ENCODE measurements around the gene IMP4. TPM values are rescaled to one million over a fixed set of nuclear protein-coding genes. Genes with fewer than 3 reads are reported as not detected.

IMP4 gene
- total and polyA plus RNA-seq, 4 experiments from 2014 or later = 72.6 to 96.7 (median 83.4) TPM

DNA sequence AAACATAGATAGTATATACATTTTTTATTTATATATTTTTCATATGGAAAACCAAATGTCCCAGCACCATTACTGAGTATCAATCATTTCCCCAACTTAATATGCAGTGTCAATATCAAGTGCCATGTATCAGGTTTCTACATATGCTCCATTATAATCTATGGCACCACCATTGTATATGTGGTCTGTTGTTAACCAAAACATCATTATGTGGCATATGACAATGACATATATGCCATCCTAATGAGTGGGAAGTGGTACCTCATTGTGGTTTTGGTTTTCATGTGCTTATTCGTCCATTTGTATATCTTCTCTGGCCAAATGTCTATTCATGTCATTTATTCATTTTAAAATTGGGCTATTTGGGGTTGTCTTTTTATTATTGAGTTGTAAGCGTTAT, 22.4 kb downstream of the IMP4 start:
- H3K4me1 Mint-ChIP-seq = peaks cover 4 to 7% (median 5%) of the 10 kb centered on the region in 4 donors
- H3K4me1 ChIP-seq (ENCODE audit: insufficient read depth, low read length) = peaks cover 12% of the 10 kb centered on the region
- H3K9me3 ChIP-seq (ENCODE audit: control insufficient read depth in 1 of 2, low read length in 2 of 2) = no peaks in the 10 kb centered on the region
- POLR2A ChIA-PET (ENCODE audit: partially characterized antibody) = no interaction called here
- no peak overlapping the region for H3K27ac Mint-ChIP-seq
- no peak overlapping the region for H3K27ac ChIP-seq (ENCODE audit: low read depth, low read length)
- H3K4me3 ChIP-seq (ENCODE audit: low read length in 2 of 2) = no peak overlapping the region
- H3K36me3 ChIP-seq (ENCODE audit: insufficient read depth, low read length) = no peaks in the 10 kb centered on the region
- no peaks in the 10 kb centered on the region for H3K36me3 Mint-ChIP-seq
- no peak for DNase-seq
- CTCF ChIA-PET (ENCODE audit: partially characterized antibody) = no interaction called here
- H3K4me3 Mint-ChIP-seq = no peak overlapping the region
- H3K27me3 ChIP-seq (ENCODE audit: insufficient read depth, low read length) = no peaks in the 10 kb centered on the region
- no peaks in the 10 kb centered on the region for H3K27me3 Mint-ChIP-seq
- intact Hi-C loops (cut with micrococcal nuclease) = no loop called here
- peaks cover 0 to 2% (median 0%) of the 10 kb centered on the region in 8 donors for H3K9me3 Mint-ChIP-seq

DNA sequence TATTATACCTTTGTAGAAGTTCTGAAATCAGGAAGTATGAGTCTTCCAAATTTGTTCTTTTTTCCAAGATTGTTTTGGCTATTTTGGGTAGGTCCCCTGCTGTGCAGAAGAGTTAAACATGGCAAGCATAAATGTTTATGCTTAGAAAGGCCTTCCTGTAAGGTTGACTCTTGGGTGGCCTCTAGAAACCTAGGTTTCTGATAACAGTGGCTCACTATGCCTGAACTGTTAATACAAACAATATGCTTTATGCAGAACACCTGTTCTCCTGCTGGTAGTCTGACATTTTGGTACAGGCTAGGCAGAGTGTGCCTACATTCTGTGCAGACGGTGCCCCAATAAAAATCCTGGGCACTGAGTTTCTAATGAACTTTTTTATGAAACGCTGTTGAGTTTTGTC, 23.3 kb downstream of the IMP4 start:
- intact Hi-C loops (cut with micrococcal nuclease) = no loop called here
- Mint-ChIP-seq H3K4me1 (peaks cover 13 to 16% (median 14%) of the 10 kb centered on the region in 4 donors), H3K9me3 (peaks cover 0 to 2% (median 0%) of the 10 kb centered on the region in 8 donors), H3K36me3 (peaks cover 0 to 3% of the 10 kb centered on the region in 2 donors), H3K4me3 (no peak overlapping the region), H3K27me3 (no peaks in the 10 kb centered on the region), H3K27ac (no peak overlapping the region)
- Histone ChIP-seq H3K4me1 (ENCODE audit: insufficient read depth, low read length) (peaks cover 21% of the 10 kb centered on the region), H3K36me3 (ENCODE audit: insufficient read depth, low read length) (no peaks in the 10 kb centered on the region), H3K27me3 (ENCODE audit: insufficient read depth, low read length) (no peaks in the 10 kb centered on the region), H3K27ac (ENCODE audit: low read depth, low read length) (no peak overlapping the region), H3K9me3 (ENCODE audit: control insufficient read depth in 1 of 2, low read length in 2 of 2) (no peaks in the 10 kb centered on the region), H3K4me3 (ENCODE audit: low read length in 2 of 2) (no peak overlapping the region)
- DNase-seq = no peak
- ChIA-PET CTCF (ENCODE audit: partially characterized antibody) (interaction anchor here (0.8 kb wide), 1 partner anchor 19 kb away, joined by 3 read pairs; no protein-coding TSS in a partner anchor), POLR2A (ENCODE audit: partially characterized antibody) (interaction anchor here (5.9 kb wide), 1 partner anchor 23 kb away, joined by 89 read pairs; the partner anchor contains the start of gene IMP4)

DNA sequence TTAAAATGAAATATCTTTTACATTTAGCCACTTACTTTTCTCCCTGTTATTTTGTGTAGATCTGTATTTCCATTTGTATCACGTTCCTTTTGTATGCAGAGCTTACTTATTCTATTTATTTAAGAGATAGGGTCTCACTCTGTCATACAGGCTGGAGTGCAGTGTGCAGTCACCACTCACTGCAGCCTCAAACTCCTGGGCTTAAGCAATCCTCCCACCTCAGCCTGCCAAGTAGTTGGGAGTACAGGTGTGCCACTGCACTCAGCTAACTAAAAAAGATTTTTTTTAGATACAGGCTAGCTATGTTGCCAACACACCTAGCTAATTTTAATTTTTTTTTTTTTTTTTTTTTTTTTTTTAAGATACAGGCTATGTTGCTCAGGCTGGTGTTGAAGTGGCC, 24.0 kb downstream of the IMP4 start:
- Mint-ChIP-seq H3K4me3 (no peak overlapping the region), H3K4me1 (peaks cover 18 to 24% (median 20%) of the 10 kb centered on the region in 4 donors), H3K27me3 (no peaks in the 10 kb centered on the region), H3K9me3 (peaks cover 0 to 2% (median 0%) of the 10 kb centered on the region in 8 donors), H3K36me3 (peaks cover 0 to 3% of the 10 kb centered on the region in 2 donors), H3K27ac (no peak overlapping the region)
- peaks cover 28% of the 10 kb centered on the region for H3K4me1 ChIP-seq (ENCODE audit: insufficient read depth, low read length)
- ChIA-PET POLR2A (ENCODE audit: partially characterized antibody) (interaction anchor here (5.9 kb wide), 1 partner anchor 23 kb away, joined by 89 read pairs; the partner anchor contains the start of gene IMP4), CTCF (ENCODE audit: partially characterized antibody) (interaction anchor here (0.7 to 1.6 kb wide), 3 partner anchors 19 to 491 kb away, joined by 3 to 5 read pairs (median 3); partner anchors contain the start of gene IMP4)
- no peaks in the 10 kb centered on the region for H3K9me3 ChIP-seq (ENCODE audit: control insufficient read depth in 1 of 2, low read length in 2 of 2)
- DNase-seq = no peak
- H3K36me3 ChIP-seq (ENCODE audit: insufficient read depth, low read length) = no peaks in the 10 kb centered on the region
- no peaks in the 10 kb centered on the region for H3K27me3 ChIP-seq (ENCODE audit: insufficient read depth, low read length)
- H3K27ac ChIP-seq (ENCODE audit: low read depth, low read length) = no peak overlapping the region
- intact Hi-C loops (cut with micrococcal nuclease) = no loop called here
- no peak overlapping the region for H3K4me3 ChIP-seq (ENCODE audit: low read length in 2 of 2)

DNA sequence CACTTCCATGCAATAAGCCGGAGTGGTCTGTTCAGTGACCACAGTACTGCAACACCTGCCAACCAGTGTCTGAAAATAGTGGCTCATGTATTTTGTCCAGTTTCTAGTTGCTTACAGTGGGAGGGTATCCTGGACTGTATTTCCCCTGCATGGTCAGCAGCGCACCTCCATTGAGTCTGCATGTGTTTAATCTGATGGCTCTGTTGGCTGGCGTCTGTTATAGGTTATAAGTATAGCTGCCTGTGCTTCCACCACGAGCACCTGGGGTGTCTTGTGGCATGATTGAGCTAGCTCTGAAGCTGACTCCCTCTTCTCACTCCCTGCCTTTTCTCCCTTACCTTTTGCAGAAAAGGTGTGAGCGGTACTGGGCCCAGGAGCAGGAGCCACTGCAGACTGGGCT, 26.1 kb downstream of the IMP4 start:
- Mint-ChIP-seq H3K36me3 (peaks cover 0 to 7% of the 10 kb centered on the region in 2 donors), H3K27me3 (no peaks in the 10 kb centered on the region), H3K4me3 (no peak overlapping the region), H3K27ac (peak overlapping the region in 1 of 7 donors; percentile 65), H3K4me1 (peaks cover 28 to 39% (median 33%) of the 10 kb centered on the region in 4 donors), H3K9me3 (no peaks in the 10 kb centered on the region)
- POLR2A ChIA-PET (ENCODE audit: partially characterized antibody) = interaction anchor here (5.9 kb wide), 1 partner anchor 26 kb away, joined by 89 read pairs; the partner anchor contains the start of gene IMP4
- Histone ChIP-seq H3K36me3 (ENCODE audit: insufficient read depth, low read length) (no peaks in the 10 kb centered on the region), H3K27ac (ENCODE audit: low read depth, low read length) (no peak overlapping the region), H3K27me3 (ENCODE audit: insufficient read depth, low read length) (no peaks in the 10 kb centered on the region), H3K4me3 (ENCODE audit: low read length in 2 of 2) (no peak overlapping the region), H3K9me3 (ENCODE audit: control insufficient read depth in 1 of 2, low read length in 2 of 2) (no peaks in the 10 kb centered on the region), H3K4me1 (ENCODE audit: insufficient read depth, low read length) (peaks cover 41% of the 10 kb centered on the region)
- intact Hi-C loops (cut with micrococcal nuclease) = no loop called here
- CTCF ChIA-PET (ENCODE audit: partially characterized antibody) = interaction anchor here (1.4 to 3.9 kb wide), 2 partner anchors 27 to 36 kb away, joined by 3 to 22 read pairs; partner anchors contain the start of gene IMP4
- no peak for DNase-seq

DNA sequence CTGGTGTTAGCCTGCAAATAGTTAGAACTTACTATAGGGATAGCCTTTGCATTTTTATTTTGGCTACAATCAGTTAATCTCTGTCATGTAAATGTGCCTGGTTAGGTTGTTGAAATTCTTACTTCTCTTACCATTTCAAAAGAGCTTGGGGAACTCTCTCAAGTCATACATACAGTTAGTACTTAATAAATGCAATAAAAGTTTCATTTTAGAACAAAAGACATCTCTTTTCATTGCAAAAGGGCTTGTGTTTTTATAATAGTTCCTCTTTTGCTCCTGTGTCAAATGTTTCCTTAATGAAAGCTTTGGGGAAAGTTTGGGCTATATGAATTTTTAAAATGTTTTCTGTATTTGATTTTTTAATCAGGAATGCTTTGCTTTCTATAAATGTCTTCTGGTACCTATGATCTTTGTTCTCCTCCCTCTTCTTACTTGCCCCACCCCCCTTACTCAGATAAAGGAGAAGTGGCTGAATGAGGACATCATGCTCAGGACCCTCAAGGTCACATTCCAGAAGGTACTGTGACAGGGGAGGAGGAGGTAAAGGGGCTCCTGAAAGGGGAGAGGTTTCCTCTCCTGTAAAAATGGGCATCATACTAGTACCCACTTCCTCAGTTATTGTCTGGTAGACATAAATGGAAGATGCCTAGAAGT, 26.7 kb downstream of the IMP4 start:
- Histone ChIP-seq H3K4me1 (ENCODE audit: insufficient read depth, low read length) (peaks cover 43% of the 10 kb centered on the region), H3K27me3 (ENCODE audit: insufficient read depth, low read length) (no peaks in the 10 kb centered on the region), H3K9me3 (ENCODE audit: control insufficient read depth in 1 of 2, low read length in 2 of 2) (no peaks in the 10 kb centered on the region), H3K36me3 (ENCODE audit: insufficient read depth, low read length) (no peaks in the 10 kb centered on the region), H3K4me3 (ENCODE audit: low read length in 2 of 2) (no peak overlapping the region), H3K27ac (ENCODE audit: low read depth, low read length) (peak overlapping the region; percentile 57)
- Mint-ChIP-seq H3K4me1 (peaks cover 31 to 45% (median 38%) of the 10 kb centered on the region in 4 donors), H3K36me3 (peaks cover 0 to 10% of the 10 kb centered on the region in 2 donors), H3K27ac (peak overlapping the region in 6 of 7 donors; percentile 76 to 98 (median 97)), H3K9me3 (no peaks in the 10 kb centered on the region), H3K4me3 (peak overlapping the region in 3 of 8 donors; percentile 36 to 97 (median 68)), H3K27me3 (no peaks in the 10 kb centered on the region)
- ChIA-PET CTCF (ENCODE audit: partially characterized antibody) (interaction anchor here (1.4 to 3.9 kb wide), 3 partner anchors 27 to 37 kb away, joined by 3 to 22 read pairs (median 8); partner anchors contain the start of gene IMP4), POLR2A (ENCODE audit: partially characterized antibody) (interaction anchor here (1.1 to 5.9 kb wide), 3 partner anchors 14 to 187 kb away, joined by 3 to 89 read pairs (median 3); partner anchors contain the start of genes IMP4, MZT2B, PTPN18 and SMPD4)
- no peak for DNase-seq
- intact Hi-C loops (cut with micrococcal nuclease) = no loop called here

DNA sequence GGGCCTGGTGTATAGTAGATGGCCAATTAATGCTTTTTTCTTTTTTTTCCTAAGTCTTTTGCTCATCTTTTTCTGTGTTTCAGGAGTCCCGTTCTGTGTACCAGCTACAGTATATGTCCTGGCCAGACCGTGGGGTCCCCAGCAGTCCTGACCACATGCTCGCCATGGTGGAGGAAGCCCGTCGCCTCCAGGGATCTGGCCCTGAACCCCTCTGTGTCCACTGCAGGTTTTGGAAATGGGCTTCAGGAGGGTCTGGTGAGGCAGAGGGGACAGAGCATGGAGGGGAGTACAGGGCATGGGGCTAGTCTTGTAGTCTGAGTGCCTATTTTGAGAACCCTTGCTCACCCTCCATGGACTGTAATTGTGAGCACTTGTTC, 27.3 kb downstream of the IMP4 start:
- Histone ChIP-seq H3K27ac (ENCODE audit: low read depth, low read length) (peak overlapping the region; percentile 57), H3K36me3 (ENCODE audit: insufficient read depth, low read length) (no peaks in the 10 kb centered on the region), H3K27me3 (ENCODE audit: insufficient read depth, low read length) (no peaks in the 10 kb centered on the region), H3K4me3 (ENCODE audit: low read length in 2 of 2) (peak overlapping the region in 1 of 2 donors; percentile 77), H3K9me3 (ENCODE audit: control insufficient read depth in 1 of 2, low read length in 2 of 2) (no peaks in the 10 kb centered on the region), H3K4me1 (ENCODE audit: insufficient read depth, low read length) (peaks cover 43% of the 10 kb centered on the region)
- H3K4me1 Mint-ChIP-seq = peaks cover 33 to 51% (median 43%) of the 10 kb centered on the region in 4 donors
- peaks cover 0 to 15% of the 10 kb centered on the region in 2 donors for H3K36me3 Mint-ChIP-seq
- no peak for DNase-seq
- peak overlapping the region; percentile 81 to 98 (median 97) for H3K27ac Mint-ChIP-seq
- no peaks in the 10 kb centered on the region for H3K27me3 Mint-ChIP-seq
- intact Hi-C loops (cut with micrococcal nuclease) = loop anchor here (5.0 kb wide), 2 partner anchors 357 to 1122 kb away; partner anchors contain the start of genes GPR148 and MZT2A
- peak overlapping the region in 7 of 8 donors; percentile 92 to 98 (median 95) for H3K4me3 Mint-ChIP-seq
- CTCF ChIA-PET (ENCODE audit: partially characterized antibody) = interaction anchor here (1.4 to 3.9 kb wide), 3 partner anchors 28 to 37 kb away, joined by 3 to 22 read pairs (median 8); partner anchors contain the start of gene IMP4
- H3K9me3 Mint-ChIP-seq = no peaks in the 10 kb centered on the region
- POLR2A ChIA-PET (ENCODE audit: partially characterized antibody) = interaction anchor here (1.1 to 5.9 kb wide), 4 partner anchors 14 to 188 kb away, joined by 3 to 89 read pairs (median 3); partner anchors contain the start of genes IMP4, MZT2B, PTPN18 and SMPD4

DNA sequence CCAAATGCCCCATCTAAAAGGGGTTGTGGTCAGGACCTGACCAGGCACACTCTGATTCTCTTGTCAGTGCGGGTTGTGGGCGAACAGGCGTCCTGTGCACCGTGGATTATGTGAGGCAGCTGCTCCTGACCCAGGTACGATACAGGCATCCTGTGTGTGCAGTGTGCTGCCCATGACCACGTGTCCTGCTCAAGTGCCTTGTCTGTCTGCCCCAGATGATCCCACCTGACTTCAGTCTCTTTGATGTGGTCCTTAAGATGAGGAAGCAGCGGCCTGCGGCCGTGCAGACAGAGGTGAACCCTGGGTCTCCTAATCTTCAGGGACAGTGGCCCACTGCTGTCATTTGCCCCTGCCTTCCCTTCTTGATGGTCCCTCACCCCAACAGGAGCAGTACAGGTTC, 27.8 kb downstream of the IMP4 start:
- peak overlapping the region; percentile 57 for H3K27ac ChIP-seq (ENCODE audit: low read depth, low read length)
- DNase-seq = peak; percentile 55 to 76 (median 56)

More for the DNA sequence above, 27.8 kb downstream of the IMP4 start:
- intact Hi-C loops (cut with micrococcal nuclease) = loop anchor here (5.0 kb wide), 2 partner anchors 357 to 1122 kb away; partner anchors contain the start of genes GPR148 and MZT2A
- no peaks in the 10 kb centered on the region for H3K27me3 Mint-ChIP-seq
- peak overlapping the region; percentile 90 to 98 (median 97) for H3K27ac Mint-ChIP-seq
- peak overlapping the region; percentile 92 to 98 (median 95) for H3K4me3 Mint-ChIP-seq
- no peaks in the 10 kb centered on the region for H3K27me3 ChIP-seq (ENCODE audit: insufficient read depth, low read length)
- no peaks in the 10 kb centered on the region for H3K9me3 Mint-ChIP-seq
- peaks cover 34 to 56% (median 48%) of the 10 kb centered on the region in 4 donors for H3K4me1 Mint-ChIP-seq
- no peaks in the 10 kb centered on the region for H3K9me3 ChIP-seq (ENCODE audit: control insufficient read depth in 1 of 2, low read length in 2 of 2)
- H3K4me1 ChIP-seq (ENCODE audit: insufficient read depth, low read length) = peaks cover 46% of the 10 kb centered on the region
- ChIA-PET CTCF (ENCODE audit: partially characterized antibody) (interaction anchor here (1.4 to 3.9 kb wide), 3 partner anchors 28 to 38 kb away, joined by 3 to 22 read pairs (median 8); partner anchors contain the start of gene IMP4), POLR2A (ENCODE audit: partially characterized antibody) (interaction anchor here (1.1 to 5.9 kb wide), 4 partner anchors 15 to 189 kb away, joined by 3 to 89 read pairs (median 3); partner anchors contain the start of genes IMP4, MZT2B, PTPN18 and SMPD4)
- no peaks in the 10 kb centered on the region for H3K36me3 ChIP-seq (ENCODE audit: insufficient read depth, low read length)
- H3K4me3 ChIP-seq (ENCODE audit: low read length in 2 of 2) = peak overlapping the region; percentile 31 to 77
- H3K36me3 Mint-ChIP-seq = peaks cover 0 to 19% of the 10 kb centered on the region in 2 donors
